Large intestine (tissue), 3 donors: ENCODE measurements around the gene SMAD3. TPM values are rescaled to one million over a fixed set of nuclear protein-coding genes. Genes with fewer than 3 reads are reported as not detected.
"Not testable (repeated sequence)": the region's sequence is repeated elsewhere in the genome, so short reads cannot be mapped to it uniquely, and the experiment has no call there.

ENCODE experiments used
- DNase-seq, 2 donors: peaks; one replicate each; pipeline versions ENCODE4 v3.0.0 to v3.0.0-alpha.2; 2013
- H3K27ac ChIP-seq: one replicate; pipeline ENCODE4 v1.5.1; 2013; ENCODE audit warnings: low read length
- H3K27me3 ChIP-seq: 2 replicates; pipeline ENCODE4 v1.6.1; 2013; ENCODE audit warnings: low read length; ENCODE audit not compliant: control insufficient read depth, insufficient read depth
- H3K36me3 ChIP-seq: 2 replicates; pipeline ENCODE4 v1.6.1; 2013; ENCODE audit warnings: low read length; ENCODE audit not compliant: control insufficient read depth, insufficient read depth
- H3K4me1 ChIP-seq: one replicate; pipeline ENCODE4 v1.6.1; 2013; ENCODE audit warnings: low read length; ENCODE audit not compliant: control insufficient read depth, insufficient read depth
- H3K4me3 ChIP-seq: one replicate; pipeline ENCODE4 v1.5.1; 2013; ENCODE audit warnings: low read length
- H3K9me3 ChIP-seq: one replicate; pipeline ENCODE4 v1.6.1; 2013; ENCODE audit warnings: mild to moderate bottlenecking, low read depth, low read length, moderate library complexity; ENCODE audit not compliant: control insufficient read depth
- WGBS: methylation state at CpG from one replicate; pipeline ENCODE4 v1.1.5; 2013; ENCODE audit warnings: low lambda C conversion rate; ENCODE audit not compliant: insufficient coverage; 5-methylcytosine and 5-hydroxymethylcytosine counted together
- polyA plus RNA-seq: library from polyadenylated mRNA; unstranded; fragments of 120-200 nt; gene quantifications from one replicate; pipeline ENCODE4 v1.2.1, GENCODE V29; 2013

The SMAD3 gene
- polyA plus RNA-seq, 1 donor, result 29.4 TPM

DNA sequence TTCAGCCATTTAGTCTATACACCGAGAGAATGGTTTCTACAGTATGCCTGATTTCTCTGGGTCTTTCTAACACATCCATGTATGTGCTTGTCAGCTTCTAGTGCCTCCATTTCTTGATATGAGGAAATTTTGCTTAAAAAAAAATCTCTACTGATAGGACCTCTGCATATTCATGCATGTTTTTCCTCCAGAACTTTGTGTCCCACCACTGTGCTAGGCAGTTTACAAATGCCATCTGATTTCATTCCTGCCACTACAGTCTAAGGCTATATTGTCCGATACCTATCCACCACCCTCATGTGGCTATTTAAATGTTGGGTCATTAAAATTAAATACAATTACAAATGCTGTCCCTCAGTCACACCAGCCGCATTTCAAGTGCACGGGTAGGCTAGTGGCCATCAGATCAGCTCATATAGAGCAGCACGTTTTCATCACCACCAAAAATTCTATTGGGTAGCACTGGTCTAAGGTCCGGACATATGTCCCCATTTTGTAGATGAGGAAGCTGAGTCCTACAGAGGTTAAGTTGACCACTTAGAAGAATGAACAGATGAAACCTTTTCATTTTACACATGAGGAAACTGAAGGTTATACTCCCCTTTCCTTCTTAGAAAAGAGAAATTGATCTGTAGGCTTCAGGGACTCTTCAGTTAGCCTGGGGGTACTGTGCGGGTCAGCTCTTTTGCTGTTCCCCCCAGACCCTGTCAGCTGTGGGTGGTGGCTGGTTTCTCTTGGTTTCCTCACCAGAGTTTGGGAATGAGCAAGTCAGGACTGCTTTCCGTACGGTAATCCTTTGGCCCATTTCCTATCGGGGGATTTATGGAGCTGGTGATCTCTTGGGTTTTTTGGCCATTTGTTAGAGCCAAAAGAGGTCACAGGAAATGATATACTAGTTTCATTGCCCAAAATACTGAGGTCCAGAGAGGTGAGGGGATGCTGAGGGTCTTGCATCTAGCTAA lies 56.5 kb downstream of the SMAD3 start:
- no peaks in the 10 kb centered on the region for H3K36me3 ChIP-seq
- WGBS, result no CpG with 5 or more reads among the region's 10 CpGs
- H3K9me3 ChIP-seq, result no peaks in the 10 kb centered on the region
- H3K4me3 ChIP-seq, result no peak overlapping the region
- no peak for DNase-seq
- H3K27ac ChIP-seq, result peak overlapping the region; percentile 80
- H3K27me3 ChIP-seq, result no peaks in the 10 kb centered on the region
- peaks cover 56% of the 10 kb centered on the region for H3K4me1 ChIP-seq

GRCh38 chr15:67122816-67123215 lies 57.4 kb downstream of the SMAD3 start:
- not testable (repeated sequence) for DNase-seq, H3K27me3 ChIP-seq, H3K27ac ChIP-seq, H3K36me3 ChIP-seq, H3K9me3 ChIP-seq, H3K4me3 ChIP-seq
- H3K4me1 ChIP-seq, result peaks cover 50% of the 10 kb centered on the region
- WGBS, result no CpG with 5 or more reads among the region's 5 CpGs

- not testable (repeated sequence) for H3K4me3 ChIP-seq, H3K36me3 ChIP-seq, H3K27me3 ChIP-seq, H3K9me3 ChIP-seq, DNase-seq, H3K27ac ChIP-seq
- WGBS, result 94% methylated on average over 5 of the region's 8 CpGs
- H3K4me1 ChIP-seq, result peaks cover 45% of the 10 kb centered on the region
Observed at GRCh38 chr15:67123291-67123690, 57.9 kb downstream of the SMAD3 start.

DNA sequence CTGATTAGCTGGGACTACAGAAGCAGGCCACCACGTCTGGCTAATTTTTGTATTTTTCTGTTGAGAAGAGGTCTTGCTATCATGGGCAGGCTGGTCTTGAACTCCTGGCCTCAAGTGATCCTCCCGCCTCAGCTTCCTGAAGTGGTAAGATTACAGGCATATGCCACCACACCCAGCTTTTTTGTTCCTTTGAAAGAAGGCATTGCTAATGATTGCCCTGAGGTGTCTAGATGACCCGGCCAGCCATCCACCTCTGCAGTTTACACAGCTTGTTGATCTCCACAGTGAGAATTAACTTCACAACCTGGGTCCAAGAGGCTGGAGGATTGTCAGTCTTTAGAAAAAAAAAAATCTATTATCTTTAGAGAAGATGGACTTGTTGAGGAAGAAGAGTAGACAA lies 58.7 kb downstream of the SMAD3 start:
- no CpG with 5 or more reads among the region's 3 CpGs for whole genome bisulfite sequencing
- no peak overlapping the region for H3K27ac ChIP-seq
- DNase-seq, result no peak
- H3K4me3 ChIP-seq, result no peak overlapping the region
- H3K9me3 ChIP-seq, result no peaks in the 10 kb centered on the region
- H3K27me3 ChIP-seq, result no peaks in the 10 kb centered on the region
- H3K36me3 ChIP-seq, result peaks cover 3% of the 10 kb centered on the region
- peaks cover 37% of the 10 kb centered on the region for H3K4me1 ChIP-seq

GRCh38 chr15:67124911-67125588 lies 59.6 kb downstream of the SMAD3 start:
- H3K4me3 ChIP-seq, result no peak overlapping the region
- no peak overlapping the region for H3K27ac ChIP-seq
- H3K27me3 ChIP-seq, result no peaks in the 10 kb centered on the region
- WGBS, result 87% methylated on average over 3 of the region's 13 CpGs
- H3K4me1 ChIP-seq, result peaks cover 29% of the 10 kb centered on the region
- H3K9me3 ChIP-seq, result no peaks in the 10 kb centered on the region
- H3K36me3 ChIP-seq, result peaks cover 3% of the 10 kb centered on the region
- no peak for DNase-seq

DNA sequence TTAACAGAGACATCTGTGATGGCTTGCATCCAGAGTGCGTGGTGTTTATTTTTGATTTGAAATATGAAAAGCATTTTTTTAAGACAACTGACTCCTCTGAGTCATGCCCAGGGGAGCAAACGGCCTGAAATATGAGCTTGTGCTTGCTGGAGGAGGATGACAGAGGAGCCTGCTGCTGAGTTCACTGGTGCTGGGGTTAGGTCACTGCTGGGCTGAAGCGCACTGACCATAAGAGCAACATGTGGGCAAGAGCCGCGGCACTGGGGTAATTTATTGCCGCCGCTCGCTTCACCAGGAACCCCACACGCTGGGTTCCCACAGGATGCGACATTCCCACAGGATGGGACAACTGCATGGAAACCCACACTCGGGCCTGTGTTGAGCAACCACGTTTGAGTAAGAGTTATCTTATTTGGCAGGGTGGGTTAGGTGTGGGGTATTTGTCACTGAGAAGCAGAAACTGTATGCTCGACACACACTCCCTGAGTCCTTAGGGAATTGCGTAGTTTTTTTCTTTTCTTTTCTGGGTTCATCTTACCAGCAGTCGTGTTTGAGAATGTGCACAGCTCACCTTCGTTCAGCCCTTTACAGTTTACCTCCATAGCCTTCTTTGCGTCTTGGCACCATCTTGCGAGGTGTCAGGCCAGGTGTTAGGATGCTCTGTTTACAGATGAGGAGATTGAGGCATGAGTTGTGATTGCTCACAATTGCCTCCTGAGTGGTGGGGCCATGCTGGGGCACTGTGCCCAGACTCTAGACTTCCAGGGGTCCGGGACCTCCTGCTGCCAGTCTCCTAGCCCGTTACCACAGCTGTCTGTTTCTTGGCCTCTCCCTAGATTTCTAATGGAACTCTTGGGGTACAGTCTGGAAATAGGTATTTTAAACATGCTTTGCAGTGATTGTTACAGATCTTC lies 60.4 kb downstream of the SMAD3 start:
- DNase-seq, result no peak
- Histone ChIP-seq H3K4me3 (no peak overlapping the region), H3K27ac (no peak overlapping the region), H3K36me3 (peaks cover 3% of the 10 kb centered on the region), H3K4me1 (peaks cover 21% of the 10 kb centered on the region), H3K27me3 (no peaks in the 10 kb centered on the region), H3K9me3 (no peaks in the 10 kb centered on the region)
- WGBS, result 89% methylated on average over 3 of the region's 20 CpGs

- no peaks in the 10 kb centered on the region for H3K27me3 ChIP-seq
- no peak overlapping the region for H3K27ac ChIP-seq
- H3K4me3 ChIP-seq, result no peak overlapping the region
- no peak for DNase-seq
- H3K36me3 ChIP-seq, result peaks cover 5% of the 10 kb centered on the region
- H3K4me1 ChIP-seq, result peaks cover 12% of the 10 kb centered on the region
- no peaks in the 10 kb centered on the region for H3K9me3 ChIP-seq
- WGBS, result no CpG with 5 or more reads among the region's 16 CpGs
Observed at GRCh38 chr15:67126551-67127330, 61.3 kb downstream of the SMAD3 start.

DNA sequence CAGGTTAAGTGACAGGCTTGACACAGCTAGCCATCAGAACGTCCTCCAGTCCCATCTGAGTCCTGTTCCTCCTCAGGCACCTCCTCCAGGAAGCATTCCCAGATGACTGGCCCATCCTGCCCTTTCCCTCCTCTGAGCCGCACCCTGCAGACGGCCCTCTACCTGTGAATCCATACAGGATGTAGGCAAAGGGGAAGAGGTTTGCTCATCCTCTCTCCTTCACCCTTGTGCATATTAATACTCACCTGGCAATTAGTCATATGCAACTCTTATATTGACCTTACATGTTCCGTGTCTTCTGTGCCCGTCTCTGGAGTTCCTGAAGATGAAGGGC lies 61.9 kb downstream of the SMAD3 start:
- Histone ChIP-seq H3K27me3 (no peaks in the 10 kb centered on the region), H3K9me3 (no peaks in the 10 kb centered on the region), H3K27ac (no peak overlapping the region), H3K36me3 (peaks cover 5% of the 10 kb centered on the region), H3K4me3 (no peak overlapping the region), H3K4me1 (peaks cover 7% of the 10 kb centered on the region)
- peak in 1 of 2 donors; percentile 26 for DNase-seq
- WGBS, result no CpG with 5 or more reads among the region's 5 CpGs

- no CpG with 5 or more reads among the region's 4 CpGs for WGBS
- Histone ChIP-seq H3K4me3 (no peak overlapping the region), H3K36me3 (peaks cover 5% of the 10 kb centered on the region), H3K27ac (no peak overlapping the region), H3K4me1 (peaks cover 10% of the 10 kb centered on the region), H3K27me3 (no peaks in the 10 kb centered on the region), H3K9me3 (no peaks in the 10 kb centered on the region)
- no peak for DNase-seq
Observed at GRCh38 chr15:67127965-67128364, 62.6 kb downstream of the SMAD3 start.
